HG03196 (cell line): Measurements from ENCODE around the gene SARDH.
A peak's percentile ranks its signal among the peaks of the same experiment; 100 is the strongest.

Experiments used
- ATAC-seq: cut with Tn5 transposase; IDR thresholded peaks from one replicate; pipeline ENCODE4 v1.9.1; 2021; ENCODE audit not compliant: unreplicated experiment

SARDH gene

GRCh38 chr9:133737774-133738639 lies at the start of gene SARDH:
TSS of gene SARDH (minus strand) at chr9:133738352. CDS start at chr9:133734173, 4,179 bp downstream.
- ATAC-seq = no peak

GRCh38 chr9:133787754-133788025 lies 49.5 kb upstream of the SARDH start:
- ATAC-seq = peak; percentile 42

DNA sequence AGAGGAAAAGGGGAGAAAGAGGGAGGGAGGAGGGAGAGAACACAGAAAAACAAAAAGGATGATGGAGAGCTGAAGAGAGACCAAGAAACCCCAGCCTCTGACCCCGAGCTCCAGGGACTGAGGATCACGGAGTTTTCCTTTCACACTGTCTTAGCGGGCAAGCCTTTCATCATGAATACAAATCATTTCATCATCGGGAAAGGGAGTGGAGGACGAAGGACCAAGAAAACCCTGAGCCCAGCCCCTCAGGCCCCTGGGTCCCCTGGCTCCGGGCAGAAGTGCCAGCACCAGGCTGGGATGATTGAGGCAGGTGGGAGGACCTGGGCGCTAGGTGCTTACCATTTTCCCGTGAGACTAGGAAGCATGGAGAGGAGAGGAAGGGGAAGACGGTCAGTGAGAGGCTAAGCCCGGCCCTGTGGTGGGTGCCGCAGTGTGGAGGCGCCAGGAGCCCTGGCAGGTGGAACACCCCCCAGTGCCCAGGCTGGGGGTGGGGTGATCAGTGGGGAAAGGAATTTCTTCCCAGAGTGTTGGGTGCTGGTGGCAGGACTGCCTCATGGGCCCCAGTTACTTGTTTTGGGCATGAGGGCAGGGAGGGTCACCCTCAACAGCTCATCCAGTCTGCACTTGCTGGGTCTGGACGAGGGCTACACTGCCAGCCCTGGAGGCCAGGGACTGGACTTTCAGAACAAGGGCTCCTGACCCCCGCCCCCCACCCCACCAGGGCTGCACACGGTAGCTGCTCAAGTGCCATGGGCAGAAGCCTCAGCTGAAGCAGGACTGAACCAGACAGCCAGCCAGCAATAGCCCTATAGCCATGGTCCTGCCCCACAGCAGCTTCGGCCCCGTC lies 49.0 kb upstream of the SARDH start:
- no peak for ATAC-seq

DNA sequence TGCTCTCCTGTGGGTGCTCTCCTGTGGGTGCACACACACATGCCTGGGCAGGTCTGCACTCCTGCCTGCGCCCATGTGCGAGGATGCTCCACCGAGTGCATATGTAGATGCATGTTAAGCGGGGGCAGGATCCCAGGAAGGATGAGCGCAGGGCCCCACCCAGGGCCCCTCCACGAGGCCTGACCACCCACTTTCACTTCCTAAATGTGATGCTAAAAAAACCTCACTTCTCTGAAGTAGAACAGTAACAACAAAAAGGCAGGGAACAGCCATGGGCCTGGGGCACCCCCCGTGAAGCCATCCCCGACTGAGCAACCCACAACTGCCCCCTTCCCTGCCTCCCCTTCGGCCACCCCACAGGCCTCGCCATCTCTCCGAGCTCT lies 48.2 kb upstream of the SARDH start:
- ATAC-seq = no peak

- no peak for ATAC-seq
Measured at GRCh38 chr9:133785753-133786370, 47.7 kb upstream of the SARDH start.

DNA sequence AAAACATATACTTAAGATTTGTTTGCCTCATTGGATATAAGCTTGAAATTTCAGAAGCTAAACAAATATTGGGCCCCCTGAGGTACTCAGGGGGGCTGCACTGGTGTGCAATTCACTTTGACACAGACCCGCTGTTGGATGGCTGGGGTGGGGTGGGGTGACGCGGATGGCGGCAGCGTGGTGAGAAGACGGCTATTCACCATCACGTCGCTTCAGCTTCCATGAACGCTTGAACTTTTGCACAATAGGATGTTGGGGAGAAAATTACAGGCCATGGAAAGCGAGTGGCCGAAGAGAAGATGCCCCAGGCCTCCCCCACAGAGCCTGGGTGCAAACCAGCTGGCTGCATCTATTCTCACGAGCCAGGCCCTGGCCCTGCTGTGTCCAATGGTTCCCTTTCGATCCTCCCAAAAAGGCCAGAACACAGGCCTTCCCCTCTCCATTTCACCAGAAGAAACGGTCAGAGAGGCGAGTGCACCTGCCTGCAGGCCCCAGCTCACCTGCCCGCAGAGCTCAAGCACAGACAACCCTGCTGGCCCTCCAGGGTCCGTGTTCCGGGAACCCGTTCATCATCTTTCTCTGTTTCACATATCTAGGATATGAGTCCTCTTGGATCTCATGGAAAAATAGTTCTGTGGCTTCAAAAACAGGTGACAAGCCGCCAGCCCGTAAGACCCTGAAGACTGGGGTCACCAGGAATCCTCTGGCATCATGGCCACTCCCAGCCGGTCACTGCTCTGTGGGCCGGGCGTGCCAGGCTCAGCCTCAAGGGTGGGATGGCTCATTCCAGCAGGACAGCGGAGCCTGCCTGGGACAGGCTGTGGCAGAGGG lies 46.8 kb upstream of the SARDH start:
- no peak for ATAC-seq

DNA sequence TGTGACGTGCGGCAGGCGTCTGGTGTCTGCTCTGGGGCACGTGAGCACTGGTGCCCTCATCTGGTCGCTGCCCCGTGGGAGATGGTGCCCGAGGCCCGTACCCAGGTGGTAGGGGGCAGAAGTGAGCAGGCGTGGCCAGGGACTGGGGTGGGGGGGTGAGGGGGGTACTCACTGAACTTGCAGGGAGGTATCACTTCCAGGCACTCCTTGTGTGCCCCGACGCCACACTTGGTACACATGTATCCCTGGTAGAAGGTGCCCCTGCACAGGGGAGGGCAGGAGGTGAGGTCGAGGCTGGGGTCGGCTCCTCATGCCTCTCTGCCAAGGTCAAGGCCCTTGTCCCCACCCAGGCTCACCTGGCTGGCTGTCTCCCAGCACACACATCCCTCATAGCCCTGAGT lies 45.2 kb upstream of the SARDH start:
- no peak for ATAC-seq

DNA sequence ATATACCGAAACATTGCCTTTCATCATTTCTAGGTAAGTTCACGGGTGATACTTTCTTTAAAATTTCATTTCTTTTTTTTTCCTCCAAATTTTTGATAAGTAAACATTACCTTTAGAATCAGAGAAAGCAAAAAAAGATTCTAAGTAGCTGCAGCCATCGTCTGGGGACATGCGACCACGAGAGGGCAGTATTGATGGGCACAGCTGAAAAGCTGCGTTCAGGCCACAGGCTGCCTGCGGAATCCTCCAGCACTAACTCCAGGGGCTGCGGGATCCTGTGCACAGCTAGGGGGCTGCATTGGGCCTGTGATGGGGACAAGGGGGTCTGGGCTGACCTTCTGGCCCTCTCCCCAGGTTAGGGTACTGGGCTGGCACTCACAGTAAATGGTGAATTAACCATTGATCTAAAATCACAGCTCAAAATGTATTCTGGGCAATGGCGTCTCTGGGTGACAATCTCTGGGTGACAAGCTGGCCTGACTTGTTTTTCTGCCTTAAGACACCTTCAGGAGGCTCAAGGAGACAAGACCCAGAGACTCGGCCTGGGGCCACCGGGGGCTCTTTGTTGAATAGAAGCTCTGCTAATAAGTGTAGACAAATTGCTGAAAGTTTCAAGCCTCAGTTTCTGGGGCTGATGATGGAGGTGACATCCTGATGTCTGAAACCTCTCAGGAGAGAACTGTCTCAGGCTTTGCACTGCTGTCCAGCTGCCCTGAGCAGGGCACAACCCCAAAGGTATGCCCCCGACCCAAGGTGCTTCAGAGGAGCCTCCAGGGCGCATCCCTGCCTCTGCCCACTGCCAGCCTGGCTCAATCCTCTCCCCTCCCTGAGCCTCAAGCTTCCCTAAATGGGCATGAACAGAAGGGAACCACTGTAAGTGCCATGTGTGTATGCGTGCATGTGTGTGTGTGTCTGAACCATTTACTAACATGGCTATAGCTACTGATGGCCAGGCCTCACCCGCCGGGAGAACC lies 44.3 kb upstream of the SARDH start:
- ATAC-seq = no peak

- no peak for ATAC-seq
Measured at GRCh38 chr9:133781828-133782135, 43.6 kb upstream of the SARDH start.

DNA sequence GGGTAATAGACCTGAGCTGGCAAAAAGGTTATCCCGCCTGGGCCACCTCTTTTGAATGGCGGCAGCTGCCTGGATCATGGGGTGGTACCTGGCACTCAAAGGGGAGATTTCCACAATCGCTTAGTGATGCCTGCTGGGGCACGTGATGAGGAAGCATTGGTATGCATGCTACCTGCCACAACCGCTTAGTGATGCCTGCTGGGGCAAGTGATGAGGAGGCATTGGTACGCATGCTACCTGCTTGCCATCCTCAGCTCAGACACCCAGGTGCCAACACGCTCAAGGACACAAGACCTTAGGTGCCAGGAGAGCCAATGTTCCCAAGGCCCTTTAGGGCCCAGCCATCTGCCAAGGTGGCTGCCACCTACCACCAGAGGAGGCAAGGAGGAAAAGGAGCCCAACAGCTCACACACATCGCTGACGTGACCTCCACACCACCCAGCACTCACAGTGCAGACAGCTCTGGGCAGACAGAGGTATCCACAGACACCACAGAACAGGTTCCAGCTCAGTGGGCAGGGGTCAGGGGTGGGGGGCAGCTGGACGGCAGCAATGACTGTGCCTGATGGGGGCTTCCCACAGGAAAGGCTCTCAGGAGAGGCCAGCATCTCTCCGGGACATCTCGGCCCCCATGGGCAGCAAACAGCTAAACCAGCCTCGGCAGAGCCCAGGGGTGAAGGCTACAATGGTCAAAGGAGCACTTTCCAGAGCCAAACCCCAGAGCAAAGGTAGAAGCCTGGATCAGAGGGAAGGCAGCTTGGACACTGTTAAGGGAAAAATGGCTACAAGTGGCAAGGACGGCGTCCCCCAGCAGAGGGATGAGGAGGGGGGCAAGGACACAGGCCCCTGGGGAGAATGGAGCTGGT lies 43.0 kb upstream of the SARDH start:
- no peak for ATAC-seq

DNA sequence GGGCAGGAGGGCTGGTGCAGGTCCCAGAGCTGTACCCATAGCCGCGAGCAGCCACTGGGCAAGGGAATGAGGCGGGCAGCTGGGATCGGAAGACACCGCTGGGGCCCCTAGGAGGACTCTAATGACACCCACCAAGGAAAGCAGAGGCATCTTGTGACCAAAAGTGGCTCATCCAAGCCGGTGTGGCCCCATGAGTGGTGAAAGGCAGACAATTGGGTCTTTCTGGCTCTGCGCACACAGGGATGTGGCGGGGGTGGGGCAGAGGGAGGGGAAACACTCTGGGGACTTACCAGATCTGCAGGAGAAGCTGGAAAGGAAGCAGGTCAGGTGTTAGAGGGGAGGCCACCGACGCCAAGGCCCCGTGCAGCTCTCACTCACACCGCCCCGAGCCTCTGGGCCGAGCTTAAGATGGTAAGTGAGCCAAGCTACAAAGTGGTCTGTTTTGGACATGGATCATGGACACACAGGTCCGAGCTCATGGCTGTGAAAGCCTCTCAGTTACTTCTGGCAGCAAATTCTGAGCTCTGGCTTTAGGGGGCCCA lies 42.3 kb upstream of the SARDH start:
- ATAC-seq = no peak

GRCh38 chr9:133779516-133780403 lies 41.6 kb upstream of the SARDH start:
- ATAC-seq = no peak

DNA sequence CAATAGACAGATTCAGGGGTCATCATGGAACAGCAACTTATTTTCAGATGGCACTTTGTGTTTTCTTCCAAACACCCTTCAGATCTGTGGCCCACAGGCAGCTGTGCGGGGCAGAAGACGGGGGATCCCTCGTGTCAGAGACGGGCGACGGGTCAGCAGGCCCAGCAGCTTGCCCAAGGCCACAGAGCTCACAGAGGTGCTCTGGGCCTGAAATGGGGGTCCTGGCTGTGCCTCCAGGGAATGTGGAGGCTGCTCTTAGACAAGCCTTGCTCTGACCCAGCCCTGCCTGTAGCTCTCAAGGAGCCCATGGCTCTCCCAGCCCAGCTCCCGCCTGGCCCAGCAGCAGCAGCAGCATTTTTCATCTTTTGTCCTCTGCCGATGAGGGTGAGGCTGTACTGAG lies 40.9 kb upstream of the SARDH start:
- no peak for ATAC-seq

DNA sequence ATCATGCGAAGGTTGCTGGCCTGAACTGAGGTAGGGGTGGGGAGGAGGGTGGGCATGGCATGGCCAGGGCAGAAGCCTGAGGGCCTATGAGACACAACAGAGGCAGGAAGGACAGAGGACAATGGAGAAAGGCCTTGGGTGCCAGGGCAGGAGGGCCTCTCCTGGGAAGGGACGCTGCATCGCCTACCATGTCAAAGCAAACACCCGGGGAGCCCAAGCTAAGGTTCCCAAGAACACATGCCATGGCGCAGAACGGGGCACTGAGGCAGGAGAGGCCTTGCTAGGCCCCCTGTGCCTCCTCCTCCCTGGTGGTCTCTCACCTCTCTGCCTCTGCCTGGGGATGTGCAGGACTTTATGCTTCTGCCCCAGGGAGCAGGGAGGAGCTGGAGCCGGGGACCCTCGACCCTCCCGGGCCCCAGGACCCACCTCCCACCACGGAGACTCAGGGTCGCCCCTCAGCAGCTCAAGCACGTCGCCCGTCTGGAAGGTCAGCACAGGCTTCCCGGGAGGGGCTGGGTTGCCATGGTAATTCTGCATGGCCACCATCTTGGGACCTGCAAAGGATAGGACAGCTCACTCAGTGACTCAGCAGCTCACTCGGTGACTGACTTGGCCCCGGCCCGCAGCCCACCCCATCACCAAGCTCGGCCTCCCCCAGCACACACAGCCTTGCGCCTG lies 40.3 kb upstream of the SARDH start:
- ATAC-seq = no peak

DNA sequence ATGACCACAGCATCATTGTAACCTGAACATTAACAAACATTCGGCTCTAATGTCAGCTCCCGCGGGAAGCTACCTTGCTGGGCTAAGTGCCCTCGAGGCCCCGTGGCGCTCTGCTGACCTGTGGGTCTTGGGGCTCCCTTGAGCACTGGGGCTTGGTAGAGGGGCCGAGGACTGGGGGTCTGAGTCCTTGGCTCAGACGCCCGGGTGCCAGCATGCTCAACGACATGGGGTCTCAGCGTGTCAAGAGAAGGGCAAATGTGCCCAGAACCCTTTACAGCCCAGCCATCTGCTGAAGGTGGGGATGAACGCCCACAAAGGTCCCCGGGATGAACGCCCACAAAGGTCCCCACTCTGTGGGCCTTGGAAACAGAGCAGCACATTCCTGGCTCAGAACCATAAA lies 39.7 kb upstream of the SARDH start:
- ATAC-seq = no peak

DNA sequence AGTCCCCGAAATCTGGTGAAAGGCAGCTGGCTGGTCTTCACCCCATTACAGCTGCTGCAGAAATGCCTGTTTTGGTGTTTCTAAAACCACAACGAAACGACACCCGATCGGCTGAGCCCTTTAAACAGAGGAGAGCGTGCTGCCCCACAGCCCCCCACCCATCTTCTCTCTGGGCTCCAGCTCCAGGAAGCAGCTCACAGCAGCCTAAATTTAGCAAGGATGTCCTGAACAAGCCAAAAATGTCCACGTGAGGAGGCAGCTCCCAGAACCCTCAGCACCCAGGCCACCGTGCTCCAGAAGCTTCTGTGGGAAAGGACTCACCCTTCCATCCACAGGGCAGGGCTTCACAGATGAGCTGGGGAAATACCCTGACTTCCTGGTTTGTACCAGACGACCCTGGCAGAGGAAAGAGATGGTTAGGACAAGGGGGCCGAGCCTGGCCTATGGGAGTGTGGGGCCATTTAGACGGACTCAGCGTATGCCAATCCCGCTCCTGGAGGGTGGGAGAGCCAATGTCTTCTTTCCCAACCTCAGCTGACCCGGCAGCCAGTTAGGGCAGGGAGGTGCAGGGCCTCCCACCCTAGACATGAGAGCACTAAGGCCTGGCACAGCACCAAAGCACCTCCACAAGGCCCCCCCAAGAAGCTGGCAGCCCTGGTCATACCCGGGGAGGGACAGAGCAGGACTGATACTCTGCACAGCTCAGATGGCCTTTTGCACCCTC lies 39.1 kb upstream of the SARDH start:
- no peak for ATAC-seq
